DOHH2 (cell line): Measurements from ENCODE around the gene UBE2I.

Experiments
- EZH2phosphoT487 ChIP-seq: fragments of 200-600 bp; sonication (generic); IDR thresholded peaks from 2 replicates; pipeline ENCODE4 v1.6.1; 2017; ENCODE audit warnings: borderline replicate concordance, mild to moderate bottlenecking, antibody characterized with exemption, low read length, moderate library complexity, mixed read lengths
- TF ChIP-seq, protein P1 (sequence below): fragments of 200-600 bp; sonication (generic); IDR thresholded peaks from one replicate; pipeline ENCODE4 v1.5.1; 2014; ENCODE audit warnings: antibody characterized with exemption, mild to moderate bottlenecking, low read depth, low read length; ENCODE audit not compliant: poor library complexity, severe bottlenecking

DNA sequence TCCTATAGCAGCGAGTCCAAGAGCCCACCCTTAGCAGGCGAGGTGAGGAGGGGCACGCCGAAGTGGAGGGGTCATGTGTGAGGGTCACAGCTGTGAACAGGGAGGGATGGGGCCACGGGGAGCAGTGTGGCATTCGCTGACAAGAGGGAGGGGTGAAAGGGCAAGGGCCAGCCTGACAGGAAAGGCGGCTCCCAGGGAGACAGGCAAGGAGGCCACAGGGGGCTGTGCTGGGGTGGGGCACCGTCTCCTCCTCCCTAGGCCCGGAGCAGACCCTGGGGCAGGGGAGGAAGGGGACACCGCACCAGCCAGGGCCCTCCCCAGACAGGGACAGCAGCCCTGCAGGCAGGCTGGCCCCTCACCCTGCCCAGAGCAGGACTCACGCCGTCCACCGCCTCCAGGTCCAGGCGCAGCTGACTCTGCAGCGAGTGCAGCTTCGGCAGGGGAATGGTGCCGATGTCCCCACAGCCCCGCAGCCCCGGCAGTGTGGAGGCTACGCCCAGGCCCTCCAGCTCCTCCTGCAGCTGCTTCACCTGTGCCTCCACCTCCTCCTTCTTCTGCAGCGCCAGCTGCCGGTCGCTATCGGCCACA is 57.4 kb downstream of the UBE2I start:
- TF ChIP-seq, protein P1, sequence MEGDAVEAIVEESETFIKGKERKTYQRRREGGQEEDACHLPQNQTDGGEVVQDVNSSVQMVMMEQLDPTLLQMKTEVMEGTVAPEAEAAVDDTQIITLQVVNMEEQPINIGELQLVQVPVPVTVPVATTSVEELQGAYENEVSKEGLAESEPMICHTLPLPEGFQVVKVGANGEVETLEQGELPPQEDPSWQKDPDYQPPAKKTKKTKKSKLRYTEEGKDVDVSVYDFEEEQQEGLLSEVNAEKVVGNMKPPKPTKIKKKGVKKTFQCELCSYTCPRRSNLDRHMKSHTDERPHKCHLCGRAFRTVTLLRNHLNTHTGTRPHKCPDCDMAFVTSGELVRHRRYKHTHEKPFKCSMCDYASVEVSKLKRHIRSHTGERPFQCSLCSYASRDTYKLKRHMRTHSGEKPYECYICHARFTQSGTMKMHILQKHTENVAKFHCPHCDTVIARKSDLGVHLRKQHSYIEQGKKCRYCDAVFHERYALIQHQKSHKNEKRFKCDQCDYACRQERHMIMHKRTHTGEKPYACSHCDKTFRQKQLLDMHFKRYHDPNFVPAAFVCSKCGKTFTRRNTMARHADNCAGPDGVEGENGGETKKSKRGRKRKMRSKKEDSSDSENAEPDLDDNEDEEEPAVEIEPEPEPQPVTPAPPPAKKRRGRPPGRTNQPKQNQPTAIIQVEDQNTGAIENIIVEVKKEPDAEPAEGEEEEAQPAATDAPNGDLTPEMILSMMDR = no peak
- TF ChIP-seq EZH2phosphoT487 = no peak
